ENCODE measurements around the gene TMEM119. TPM values are rescaled to one million over a fixed set of nuclear protein-coding genes. Genes with fewer than 3 reads are reported as not detected.
"Not testable (repeated sequence)": the region's sequence is repeated elsewhere in the genome, so short reads cannot be mapped to it uniquely, and the experiment has no call there.

Gene TMEM119
- polyA plus RNA-seq, 4 donors: 23.9 to 25.7 (median 25.5) TPM

GRCh38 chr12:108635201-108635996 lies 37.5 kb upstream of the TMEM119 start:
- no peak for DNase-seq (ENCODE audit: low read depth in 4 of 4, low spot score in 3 of 4)

DNA sequence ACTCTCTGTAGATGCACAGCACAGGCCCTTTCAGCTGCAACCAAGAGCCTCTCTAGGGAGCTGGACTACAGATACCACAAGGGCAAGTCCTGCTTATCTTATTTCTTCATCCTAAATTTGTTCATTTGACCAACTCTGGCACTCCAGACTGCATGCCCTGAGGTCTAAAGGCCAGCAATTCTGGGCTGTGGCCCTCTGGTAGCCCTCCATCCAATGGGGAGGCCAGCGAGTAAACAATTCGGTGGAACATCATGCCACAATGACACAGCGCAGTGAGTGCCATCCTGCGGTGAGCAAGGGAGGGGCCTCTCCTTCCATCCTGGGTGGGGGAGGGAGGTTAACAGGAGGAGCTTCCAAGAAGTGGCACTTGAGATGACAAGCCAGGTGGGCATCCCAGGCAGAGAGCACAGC lies 36.5 kb upstream of the TMEM119 start:
- no peak for DNase-seq (ENCODE audit: low read depth in 4 of 4, low spot score in 3 of 4)

DNA sequence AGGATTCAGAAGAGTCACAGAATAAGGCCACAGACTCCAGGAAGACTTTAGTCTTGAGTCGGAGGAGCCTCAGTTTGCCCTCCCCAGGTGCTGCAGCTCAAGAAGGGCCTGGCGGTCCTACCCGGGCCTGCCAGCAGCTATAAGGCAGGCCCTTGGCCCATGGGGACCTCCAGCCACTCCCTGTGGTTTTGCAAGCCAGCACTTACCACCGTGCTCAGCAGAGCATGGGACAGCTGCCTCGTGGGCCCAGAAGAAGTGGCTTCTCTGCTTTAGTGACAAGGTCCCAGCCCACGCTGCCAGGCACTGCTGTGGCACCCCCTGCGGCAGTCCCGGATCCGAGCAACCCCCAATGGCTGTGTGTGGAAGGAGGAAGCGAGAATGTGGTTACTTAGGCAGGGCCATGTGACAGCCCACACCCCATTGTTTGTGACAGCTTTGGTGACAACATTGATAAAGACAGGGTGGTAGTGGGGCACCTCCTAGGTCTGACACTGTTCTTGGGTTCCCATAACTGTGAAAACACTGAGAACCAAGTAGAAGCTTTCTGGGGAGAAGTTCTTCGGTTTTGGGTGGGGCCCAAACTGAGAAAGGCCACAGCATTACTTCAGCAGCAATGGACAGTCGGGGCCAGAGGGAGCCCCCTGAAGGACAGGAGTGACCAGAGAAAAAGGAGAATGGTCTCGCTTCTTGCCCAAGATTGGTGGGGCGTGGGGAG lies 35.8 kb upstream of the TMEM119 start, which contains the start of gene SELPLG:
SELPLG (minus strand) TSS at position 361 of the 715 bp plus-strand sequence. CDS start 9,587 bp downstream, outside the sequence.
- DNase-seq (ENCODE audit: low read depth in 4 of 4, low spot score in 3 of 4): no peak

DNA sequence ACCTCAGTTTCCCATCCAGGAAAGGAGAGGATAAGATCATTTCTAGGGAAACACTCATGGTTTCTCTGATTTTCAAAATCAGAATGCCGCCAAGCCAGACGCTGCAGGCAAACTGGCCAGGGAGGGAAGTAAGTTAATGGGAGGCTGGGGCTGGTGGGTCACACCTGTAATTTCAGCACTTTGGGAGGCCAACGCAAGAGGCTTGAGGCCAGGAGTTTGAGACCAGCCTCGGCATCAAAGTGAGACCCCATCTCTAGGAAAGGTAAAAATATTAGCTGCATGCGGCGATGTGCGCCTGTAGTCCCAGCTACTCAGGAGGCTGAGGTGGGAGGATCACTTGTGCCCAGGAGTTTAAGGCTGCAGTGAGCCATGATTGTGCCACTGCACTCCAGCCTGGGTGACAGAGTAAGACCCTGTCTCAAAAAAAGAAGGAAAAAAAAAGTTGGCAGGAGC lies 35.2 kb upstream of the TMEM119 start:
- DNase-seq (ENCODE audit: low read depth in 4 of 4, low spot score in 3 of 4): no peak

DNA sequence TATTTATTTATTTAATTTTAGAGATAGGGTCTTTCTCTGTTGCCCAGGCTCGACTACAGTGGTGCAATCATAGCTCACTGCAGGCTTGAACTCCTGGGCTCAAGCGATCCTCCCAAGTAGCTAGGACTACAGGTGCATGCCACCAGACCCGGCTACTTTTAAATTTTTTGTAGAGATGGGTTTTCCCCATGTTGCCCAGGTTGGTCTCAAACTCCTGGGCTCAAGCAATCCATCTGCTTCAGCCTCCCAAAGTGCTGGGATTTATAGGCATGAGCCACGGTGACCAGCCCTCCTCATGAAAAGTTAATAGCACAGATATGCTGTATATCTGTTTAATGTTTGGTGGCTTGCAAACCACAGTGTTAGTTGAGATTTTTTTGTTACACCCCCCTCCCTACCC lies 33.4 kb upstream of the TMEM119 start:
- not testable (repeated sequence) for DNase-seq (ENCODE audit: low read depth in 4 of 4, low spot score in 3 of 4)

- DNase-seq (ENCODE audit: low read depth in 4 of 4, low spot score in 3 of 4): no peak
Measured at GRCh38 chr12:108630481-108631207, 32.8 kb upstream of the TMEM119 start.

- DNase-seq (ENCODE audit: low read depth in 4 of 4, low spot score in 3 of 4): no peak
Measured at GRCh38 chr12:108629824-108630476, 32.1 kb upstream of the TMEM119 start.

GRCh38 chr12:108629151-108629550 lies 31.3 kb upstream of the TMEM119 start:
- DNase-seq (ENCODE audit: low read depth in 4 of 4, low spot score in 3 of 4): no peak

DNA sequence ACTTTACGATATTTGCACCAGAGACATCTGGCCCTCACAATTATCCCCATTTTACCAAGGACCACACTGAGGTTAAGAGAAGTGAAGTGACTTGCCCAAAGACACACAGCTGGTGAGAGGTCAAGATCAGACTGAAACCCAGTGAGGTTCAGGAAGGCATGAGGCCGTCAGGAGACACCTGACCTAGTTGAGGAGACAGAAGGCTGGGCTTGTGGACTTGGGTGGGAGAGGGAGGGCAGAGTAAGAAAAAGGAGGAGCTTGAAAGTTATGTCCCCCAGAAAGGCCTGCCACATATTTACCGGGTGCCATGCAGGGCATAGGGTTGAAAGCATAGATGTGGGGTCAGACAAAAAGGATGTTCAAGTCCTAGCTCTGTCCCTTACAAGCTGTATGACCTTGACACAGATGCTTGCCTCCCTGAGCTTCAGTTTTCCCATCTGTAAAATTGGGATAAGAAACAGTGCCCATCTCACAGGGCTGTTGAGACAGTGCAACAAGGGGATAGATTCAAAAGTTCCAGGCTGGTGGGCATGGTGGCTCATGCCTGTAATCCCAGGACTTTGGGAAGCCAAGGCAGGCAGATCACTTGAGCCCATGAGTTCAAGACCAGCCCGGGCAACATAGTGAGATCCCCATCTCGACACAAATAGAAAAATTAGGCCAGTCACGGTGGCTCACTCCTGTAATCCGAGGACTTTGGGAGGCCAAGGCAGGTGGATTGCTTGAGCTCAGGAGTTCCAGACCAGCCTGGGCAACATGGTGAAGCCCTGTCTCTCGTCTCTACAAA lies 29.4 kb upstream of the TMEM119 start:
- no peak for DNase-seq (ENCODE audit: low read depth in 4 of 4, low spot score in 3 of 4)

- no peak for DNase-seq (ENCODE audit: low read depth in 4 of 4, low spot score in 3 of 4)
Measured at GRCh38 chr12:108625228-108625627, 27.3 kb upstream of the TMEM119 start.

DNA sequence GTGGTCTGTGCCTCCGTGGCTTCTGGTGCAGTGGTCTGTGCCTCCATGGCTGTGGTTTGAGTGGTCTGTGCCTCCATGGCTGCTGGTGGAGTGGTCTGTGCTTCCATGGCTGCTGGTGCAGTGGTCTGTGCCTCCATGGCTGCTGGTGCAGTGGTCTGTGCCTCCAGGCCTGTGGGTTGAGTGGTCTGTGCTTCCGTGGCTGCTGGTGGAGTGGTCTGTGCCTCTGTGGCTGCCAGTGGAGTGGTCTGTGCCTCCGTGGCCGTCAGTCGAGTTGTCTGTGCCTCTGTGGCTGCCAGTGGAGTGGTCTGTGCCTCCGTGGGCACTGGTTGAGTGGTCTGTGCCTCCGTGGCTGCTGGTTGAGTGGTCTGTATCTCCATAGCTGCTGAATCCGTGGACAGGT lies 25.7 kb upstream of the TMEM119 start:
- DNase-seq (ENCODE audit: low read depth in 4 of 4, low spot score in 3 of 4): no peak

DNA sequence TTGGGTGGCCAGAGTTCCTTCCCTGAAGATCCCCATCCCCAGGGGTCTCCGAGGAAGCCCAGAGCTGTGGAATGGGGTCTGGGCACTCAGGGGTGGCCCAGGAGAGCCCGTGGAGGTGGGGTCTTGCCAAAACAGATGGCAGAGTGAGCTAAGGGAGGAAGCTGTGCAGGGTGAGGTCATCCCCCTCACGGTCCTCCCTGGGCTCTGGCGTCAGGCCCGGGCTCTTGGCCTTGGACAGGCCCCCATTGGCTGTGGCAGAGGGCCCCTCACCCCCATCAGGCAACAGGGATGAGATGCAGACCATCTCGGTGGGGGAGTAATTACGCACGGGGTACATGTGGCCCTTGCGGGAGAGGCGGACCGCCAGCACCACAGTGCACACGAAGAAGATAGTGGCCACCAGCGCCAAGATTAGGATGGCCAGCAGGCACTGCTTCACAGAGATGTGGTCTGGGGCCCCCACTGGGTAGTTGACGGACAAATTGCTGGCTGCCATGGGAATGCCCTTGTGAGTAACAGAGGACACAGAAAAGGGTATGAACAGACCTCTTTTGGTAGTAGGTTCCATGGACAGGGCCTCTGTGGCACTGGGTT lies 25.1 kb upstream of the TMEM119 start:
- DNase-seq (ENCODE audit: low read depth in 4 of 4, low spot score in 3 of 4): no peak

DNA sequence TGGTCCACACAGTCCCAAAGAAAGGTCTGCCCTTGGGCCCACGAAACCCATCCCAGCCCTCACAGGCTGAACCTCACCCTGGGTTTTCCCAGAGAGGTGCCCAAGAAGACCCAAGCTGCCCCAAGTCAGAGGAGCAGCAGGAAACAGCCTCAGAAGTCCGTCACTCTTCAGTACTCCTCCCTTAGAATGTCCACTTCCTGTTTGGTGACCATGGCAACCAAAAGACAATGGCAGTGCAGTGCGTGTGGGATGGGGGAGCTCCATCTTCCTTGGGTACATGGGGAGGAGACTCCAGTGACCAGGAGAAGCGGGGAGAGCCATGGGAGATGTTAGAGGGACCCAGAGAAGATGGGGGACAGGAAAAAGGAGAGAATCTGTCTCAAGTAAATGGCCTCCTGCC lies 24.5 kb upstream of the TMEM119 start:
- DNase-seq (ENCODE audit: low read depth in 4 of 4, low spot score in 3 of 4): no peak

DNA sequence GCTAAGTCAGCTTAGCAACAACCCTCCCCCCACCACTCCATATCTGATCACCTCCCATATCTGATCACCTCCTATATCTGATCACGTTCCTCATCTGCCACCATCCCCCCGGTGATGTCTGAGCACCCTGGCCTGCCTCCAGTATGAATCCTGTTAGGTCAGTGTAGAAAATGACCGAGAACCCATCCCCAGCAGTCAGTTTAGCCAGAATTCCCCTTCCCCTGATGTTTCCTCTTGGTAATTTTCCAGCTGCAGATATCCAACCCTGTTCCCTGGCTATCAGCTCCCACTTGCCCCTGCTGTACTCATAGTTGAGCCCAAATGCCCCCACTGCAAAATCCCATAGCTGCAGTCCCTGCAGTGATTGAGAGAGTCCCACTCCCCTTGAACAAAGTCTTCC lies 23.3 kb upstream of the TMEM119 start:
- no peak for DNase-seq (ENCODE audit: low read depth in 4 of 4, low spot score in 3 of 4)

DNA sequence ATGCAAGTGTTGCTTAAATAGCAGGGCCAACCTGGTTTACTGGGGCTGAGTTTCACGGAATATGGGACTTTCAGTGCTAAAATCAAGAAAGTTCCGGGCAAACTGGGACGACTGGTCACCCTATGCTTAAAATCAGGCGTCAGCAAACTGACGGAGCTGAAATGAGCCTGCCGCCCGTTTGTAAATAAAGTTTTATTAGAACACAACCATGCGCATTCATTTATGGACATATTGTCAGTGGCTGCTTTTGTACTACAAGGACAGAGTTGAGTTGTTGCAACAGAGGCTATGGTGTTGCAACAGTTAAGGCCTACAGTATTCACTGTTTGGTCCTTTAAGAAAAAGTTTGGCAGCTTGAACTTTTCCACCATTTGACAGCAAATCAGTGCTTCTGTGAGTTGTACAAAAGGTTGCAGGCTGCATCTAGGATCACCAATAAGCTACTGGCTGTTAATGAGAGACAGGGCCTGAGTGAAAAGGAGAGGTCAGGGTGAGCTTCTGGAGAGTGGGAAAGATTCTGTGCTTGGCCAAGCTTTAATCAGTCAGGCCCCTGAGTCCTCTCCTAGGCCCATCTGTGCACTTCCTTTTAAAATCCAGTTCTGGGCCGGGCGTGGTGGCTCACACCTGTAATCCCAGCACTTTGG lies 22.5 kb upstream of the TMEM119 start:
- no peak for DNase-seq (ENCODE audit: low read depth in 4 of 4, low spot score in 3 of 4)

GRCh38 chr12:108619369-108620160 lies 21.7 kb upstream of the TMEM119 start:
- DNase-seq (ENCODE audit: low read depth in 4 of 4, low spot score in 3 of 4): no peak

DNA sequence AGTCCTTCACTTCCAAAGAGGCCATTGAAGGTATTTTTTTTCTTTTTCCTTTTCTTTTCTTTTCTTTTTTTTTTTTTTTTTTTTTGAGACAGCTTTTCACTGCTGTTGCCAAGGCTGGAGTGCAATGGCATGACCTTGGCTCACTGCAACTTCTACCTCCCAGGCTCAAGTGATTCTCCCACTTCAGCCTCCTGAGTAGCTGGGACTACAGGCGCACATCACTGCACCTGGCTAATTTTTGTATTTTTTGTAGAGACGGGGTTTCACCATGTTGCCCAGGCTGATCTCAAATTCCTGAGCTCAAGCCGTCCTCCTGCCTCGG lies 21.0 kb upstream of the TMEM119 start:
- DNase-seq (ENCODE audit: low read depth in 4 of 4, low spot score in 3 of 4): not testable (repeated sequence)
